ENCODE results near the gene SLC16A10. TPM values are rescaled to one million over a fixed set of nuclear protein-coding genes. Genes with fewer than 3 reads are reported as not detected.
"Not testable (repeated sequence)": the region's sequence is repeated elsewhere in the genome, so short reads cannot be mapped to it uniquely, and the experiment has no call there.

The SLC16A10 gene
- total RNA-seq, 1 experiment from 2014 or later, result 0.05 TPM

GRCh38 chr6:111050261-111051023, 36.9 kb upstream of the SLC16A10 start:
- H3K4me1 Mint-ChIP-seq (ENCODE audit: insufficient read depth, unreplicated experiment), result no peaks in the 10 kb centered on the region
- intact Hi-C loops (cut with micrococcal nuclease), result no loop called here
- H3K4me3 Mint-ChIP-seq (ENCODE audit: unreplicated experiment), result no peak overlapping the region
- no peaks in the 10 kb centered on the region for H3K9me3 Mint-ChIP-seq (ENCODE audit: unreplicated experiment)
- no peaks in the 10 kb centered on the region for H3K36me3 Mint-ChIP-seq (ENCODE audit: insufficient read depth, unreplicated experiment)
- no TSS peak for BruUV-seq (replicated peaks)
- no peak overlapping the region for H3K27ac Mint-ChIP-seq (ENCODE audit: low read depth, unreplicated experiment)
- no peaks in the 10 kb centered on the region for H3K27me3 Mint-ChIP-seq (ENCODE audit: insufficient read depth, unreplicated experiment)
- CTCF ChIA-PET, result no interaction called here
- no peak for TF ChIP-seq CTCF (IDR thresholded peaks at IDR 0.05; ENCODE audit: unreplicated experiment)
- DNase-seq (ENCODE audit: unreplicated experiment), result no peak
- POLR2A ChIA-PET, result interaction anchor here (0.6 kb wide), 1 partner anchor 1554 kb away, joined by 3 read pairs; no protein-coding TSS in a partner anchor

DNA sequence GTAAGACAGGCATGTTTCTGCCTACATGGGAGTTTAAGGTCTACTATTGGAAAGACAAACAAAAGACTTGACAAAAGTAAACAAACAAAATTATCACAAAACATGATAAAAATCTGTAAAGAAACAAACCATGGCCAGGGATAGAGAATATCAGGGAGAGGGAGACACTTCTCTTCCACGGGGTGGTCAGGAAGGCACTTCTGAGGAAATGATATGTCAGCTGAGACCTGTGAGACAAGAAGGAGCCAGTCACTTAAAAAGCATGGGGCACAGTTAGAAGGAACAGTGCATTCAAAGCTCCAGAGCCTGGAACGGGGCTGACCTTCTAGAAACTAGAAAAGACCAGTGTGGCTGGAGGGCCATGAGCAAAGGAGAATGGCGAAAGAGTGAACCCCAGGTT, 35.1 kb upstream of the SLC16A10 start:
- no peak overlapping the region for H3K4me3 Mint-ChIP-seq (ENCODE audit: unreplicated experiment)
- no peak for TF ChIP-seq CTCF (IDR thresholded peaks at IDR 0.05; ENCODE audit: unreplicated experiment)
- no peaks in the 10 kb centered on the region for H3K9me3 Mint-ChIP-seq (ENCODE audit: unreplicated experiment)
- ChIA-PET POLR2A (interaction anchor here (0.6 kb wide), 1 partner anchor 43 kb away, joined by 4 read pairs; no protein-coding TSS in a partner anchor), CTCF (interaction anchor here (1.3 to 3.0 kb wide), 2 partner anchors 41 to 158 kb away, joined by 6 to 19 read pairs; no protein-coding TSS in a partner anchor)
- no TSS peak for BruUV-seq (replicated peaks)
- no peak overlapping the region for H3K27ac Mint-ChIP-seq (ENCODE audit: low read depth, unreplicated experiment)
- DNase-seq (ENCODE audit: unreplicated experiment), result no peak
- H3K4me1 Mint-ChIP-seq (ENCODE audit: insufficient read depth, unreplicated experiment), result no peaks in the 10 kb centered on the region
- intact Hi-C loops (cut with micrococcal nuclease), result no loop called here
- H3K36me3 Mint-ChIP-seq (ENCODE audit: insufficient read depth, unreplicated experiment), result no peaks in the 10 kb centered on the region
- peaks cover 14% of the 10 kb centered on the region for H3K27me3 Mint-ChIP-seq (ENCODE audit: insufficient read depth, unreplicated experiment)

- BruUV-seq (replicated peaks), result no TSS peak
- H3K27ac Mint-ChIP-seq (ENCODE audit: low read depth, unreplicated experiment), result no peak overlapping the region
- intact Hi-C loops (cut with micrococcal nuclease), result loop anchor here (1.0 to 2.0 kb wide), 3 partner anchors 153 to 986 kb away; no protein-coding TSS in a partner anchor
- CTCF ChIA-PET, result interaction anchor here (0.5 to 4.0 kb wide), 40 partner anchors 9 to 524 kb away, joined by 3 to 60 read pairs (median 5); a partner anchor contains a TSS
- no peaks in the 10 kb centered on the region for H3K9me3 Mint-ChIP-seq (ENCODE audit: unreplicated experiment)
- no peaks in the 10 kb centered on the region for H3K36me3 Mint-ChIP-seq (ENCODE audit: insufficient read depth, unreplicated experiment)
- no peak overlapping the region for H3K4me3 Mint-ChIP-seq (ENCODE audit: unreplicated experiment)
- H3K4me1 Mint-ChIP-seq (ENCODE audit: insufficient read depth, unreplicated experiment), result no peaks in the 10 kb centered on the region
- POLR2A ChIA-PET, result interaction anchor here (0.6 to 1.9 kb wide), 4 partner anchors 23 to 174 kb away, joined by 3 to 8 read pairs (median 4); no protein-coding TSS in a partner anchor
- peak; percentile 56 for TF ChIP-seq CTCF (IDR thresholded peaks at IDR 0.05; ENCODE audit: unreplicated experiment)
- peaks cover 40% of the 10 kb centered on the region for H3K27me3 Mint-ChIP-seq (ENCODE audit: insufficient read depth, unreplicated experiment)
- DNase-seq (ENCODE audit: unreplicated experiment), result peak; percentile 62
Observed at GRCh38 chr6:111057074-111057752, 30.1 kb upstream of the SLC16A10 start.

- POLR2A ChIA-PET, result no interaction called here
- CTCF ChIA-PET, result interaction anchor here (0.6 kb wide), 1 partner anchor 143 kb away, joined by 3 read pairs; no protein-coding TSS in a partner anchor
- H3K9me3 Mint-ChIP-seq (ENCODE audit: unreplicated experiment), result no peaks in the 10 kb centered on the region
- no peak for TF ChIP-seq CTCF (IDR thresholded peaks at IDR 0.05; ENCODE audit: unreplicated experiment)
- H3K36me3 Mint-ChIP-seq (ENCODE audit: insufficient read depth, unreplicated experiment), result no peaks in the 10 kb centered on the region
- H3K4me3 Mint-ChIP-seq (ENCODE audit: unreplicated experiment), result no peak overlapping the region
- no TSS peak for BruUV-seq (replicated peaks)
- peaks cover 49% of the 10 kb centered on the region for H3K27me3 Mint-ChIP-seq (ENCODE audit: insufficient read depth, unreplicated experiment)
- no peaks in the 10 kb centered on the region for H3K4me1 Mint-ChIP-seq (ENCODE audit: insufficient read depth, unreplicated experiment)
- intact Hi-C loops (cut with micrococcal nuclease), result no loop called here
- no peak overlapping the region for H3K27ac Mint-ChIP-seq (ENCODE audit: low read depth, unreplicated experiment)
- DNase-seq (ENCODE audit: unreplicated experiment), result peak; percentile 6
Observed at GRCh38 chr6:111061508-111061907, 25.8 kb upstream of the SLC16A10 start.

GRCh38 chr6:111061985-111062384, 25.3 kb upstream of the SLC16A10 start:
- CTCF ChIA-PET, result interaction anchor here (0.6 kb wide), 1 partner anchor 143 kb away, joined by 3 read pairs; no protein-coding TSS in a partner anchor
- intact Hi-C loops (cut with micrococcal nuclease); H3K27ac Mint-ChIP-seq (ENCODE audit: low read depth, unreplicated experiment); H3K4me1 Mint-ChIP-seq (ENCODE audit: insufficient read depth, unreplicated experiment); POLR2A ChIA-PET; H3K36me3 Mint-ChIP-seq (ENCODE audit: insufficient read depth, unreplicated experiment); BruUV-seq (replicated peaks); H3K4me3 Mint-ChIP-seq (ENCODE audit: unreplicated experiment); H3K9me3 Mint-ChIP-seq (ENCODE audit: unreplicated experiment); DNase-seq (ENCODE audit: unreplicated experiment): not testable (repeated sequence)
- peaks cover 48% of the 10 kb centered on the region for H3K27me3 Mint-ChIP-seq (ENCODE audit: insufficient read depth, unreplicated experiment)

GRCh38 chr6:111062860-111063259, 24.4 kb upstream of the SLC16A10 start:
- H3K36me3 Mint-ChIP-seq (ENCODE audit: insufficient read depth, unreplicated experiment); BruUV-seq (replicated peaks); CTCF ChIA-PET; H3K27ac Mint-ChIP-seq (ENCODE audit: low read depth, unreplicated experiment); DNase-seq (ENCODE audit: unreplicated experiment); intact Hi-C loops (cut with micrococcal nuclease); H3K4me1 Mint-ChIP-seq (ENCODE audit: insufficient read depth, unreplicated experiment); H3K4me3 Mint-ChIP-seq (ENCODE audit: unreplicated experiment); H3K9me3 Mint-ChIP-seq (ENCODE audit: unreplicated experiment); POLR2A ChIA-PET: not testable (repeated sequence)
- peaks cover 44% of the 10 kb centered on the region for H3K27me3 Mint-ChIP-seq (ENCODE audit: insufficient read depth, unreplicated experiment)
